HEK293T (cell line): ENCODE measurements around the gene PROX2.

Source experiments
- BHLHE40 ChIP-seq: fragments of 450-650 bp; IDR thresholded peaks from 2 replicates; pipeline ENCODE4 v1.6.1; 2016; ENCODE audit warnings: mild to moderate bottlenecking, moderate library complexity, borderline replicate concordance
- FOXM1 ChIP-seq: fragments of 450-650 bp; IDR thresholded peaks from 2 replicates; pipeline ENCODE4 v1.6.1; 2017; ENCODE audit warnings: mild to moderate bottlenecking, borderline replicate concordance
- HDGF ChIP-seq: fragments of 450-650 bp; IDR thresholded peaks from 2 replicates; pipeline ENCODE4 v1.6.1; 2017; ENCODE audit warnings: antibody characterized with exemption, borderline replicate concordance
- TARDBP ChIP-seq: fragments of 450-650 bp; IDR thresholded peaks from 2 replicates; pipeline ENCODE4 v1.6.1; 2016

- TF ChIP-seq HDGF: no peak
- no peak for TF ChIP-seq BHLHE40
- no peak for TF ChIP-seq TARDBP
- TF ChIP-seq FOXM1: no peak
These were observed 45.2 kb upstream of the PROX2 start for GRCh38 chr14:74921053-74921620.
